ENCODE results near the gene CASP5.

Gene CASP5

DNA sequence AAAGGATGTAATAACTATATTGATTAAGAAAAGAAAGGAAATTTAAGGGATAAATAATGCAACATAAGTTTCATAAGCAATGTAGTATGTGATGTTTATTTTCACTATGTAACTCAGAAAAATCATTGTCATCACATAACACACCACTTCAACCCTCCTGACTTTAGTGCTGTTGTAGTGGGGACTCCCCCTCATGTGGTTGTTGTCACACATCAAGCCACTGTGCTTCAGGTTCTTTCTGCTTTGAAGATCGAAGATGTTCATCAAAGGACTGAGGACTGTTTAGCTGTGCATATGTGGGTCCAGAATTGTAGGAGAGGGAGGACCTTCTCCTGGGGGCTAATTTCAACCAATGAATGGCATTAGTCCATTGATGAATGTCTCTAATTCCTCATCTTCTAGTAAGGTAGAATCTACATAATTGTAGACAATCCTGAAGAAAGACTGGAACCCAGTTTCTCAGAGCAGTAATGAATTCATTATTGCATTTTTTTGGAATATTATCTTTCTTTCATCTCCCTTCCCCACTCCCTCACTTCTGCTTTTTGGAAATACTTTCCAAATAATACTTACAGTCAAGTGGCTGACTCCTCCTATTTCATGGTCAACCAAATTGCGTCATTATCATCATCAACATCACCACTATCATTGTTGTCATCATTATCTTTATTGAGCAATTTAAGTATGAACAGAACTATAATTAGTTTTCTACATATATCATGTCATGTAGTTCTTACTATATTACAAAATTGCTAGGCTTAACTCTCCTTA, 31.9 kb upstream of the CASP5 start:
- no peak for DNase-seq (ENCODE audit: extremely low read depth, low read depth)
- TF ChIP-seq, protein P1, sequence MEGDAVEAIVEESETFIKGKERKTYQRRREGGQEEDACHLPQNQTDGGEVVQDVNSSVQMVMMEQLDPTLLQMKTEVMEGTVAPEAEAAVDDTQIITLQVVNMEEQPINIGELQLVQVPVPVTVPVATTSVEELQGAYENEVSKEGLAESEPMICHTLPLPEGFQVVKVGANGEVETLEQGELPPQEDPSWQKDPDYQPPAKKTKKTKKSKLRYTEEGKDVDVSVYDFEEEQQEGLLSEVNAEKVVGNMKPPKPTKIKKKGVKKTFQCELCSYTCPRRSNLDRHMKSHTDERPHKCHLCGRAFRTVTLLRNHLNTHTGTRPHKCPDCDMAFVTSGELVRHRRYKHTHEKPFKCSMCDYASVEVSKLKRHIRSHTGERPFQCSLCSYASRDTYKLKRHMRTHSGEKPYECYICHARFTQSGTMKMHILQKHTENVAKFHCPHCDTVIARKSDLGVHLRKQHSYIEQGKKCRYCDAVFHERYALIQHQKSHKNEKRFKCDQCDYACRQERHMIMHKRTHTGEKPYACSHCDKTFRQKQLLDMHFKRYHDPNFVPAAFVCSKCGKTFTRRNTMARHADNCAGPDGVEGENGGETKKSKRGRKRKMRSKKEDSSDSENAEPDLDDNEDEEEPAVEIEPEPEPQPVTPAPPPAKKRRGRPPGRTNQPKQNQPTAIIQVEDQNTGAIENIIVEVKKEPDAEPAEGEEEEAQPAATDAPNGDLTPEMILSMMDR (IDR thresholded peaks at IDR 0.05; ENCODE audit: low read depth, low read length): no peak

GRCh38 chr11:105052487-105052886, 29.5 kb upstream of the CASP5 start:
- TF ChIP-seq, protein P1 (IDR thresholded peaks at IDR 0.05; ENCODE audit: low read depth, low read length): no peak
- DNase-seq (ENCODE audit: extremely low read depth, low read depth): no peak

GRCh38 chr11:105051559-105051958, 28.6 kb upstream of the CASP5 start:
- TF ChIP-seq, protein P1 (IDR thresholded peaks at IDR 0.05; ENCODE audit: low read depth, low read length): no peak
- no peak for DNase-seq (ENCODE audit: extremely low read depth, low read depth)

DNA sequence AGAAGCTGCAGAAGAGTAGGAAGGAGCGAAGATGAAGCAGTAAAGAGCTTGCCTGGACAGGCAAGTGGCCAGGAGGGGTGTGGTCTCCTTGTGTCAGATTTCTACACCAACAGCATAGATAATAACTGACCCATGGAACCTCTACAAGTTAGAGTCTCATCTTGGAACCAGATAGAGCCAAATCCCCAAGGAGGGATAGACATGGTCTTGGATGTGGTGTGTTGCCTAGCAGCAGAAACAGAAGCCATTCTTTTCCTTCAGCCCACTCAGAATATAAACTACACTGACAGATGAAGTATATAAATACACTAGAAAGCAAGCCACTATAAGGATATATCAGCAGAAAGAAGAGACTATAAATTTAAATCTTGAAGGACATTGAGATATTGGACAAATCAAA, 26.5 kb upstream of the CASP5 start:
- DNase-seq (ENCODE audit: extremely low read depth, low read depth): no peak
- TF ChIP-seq, protein P1 (IDR thresholded peaks at IDR 0.05; ENCODE audit: low read depth, low read length): no peak

- peak; percentile 97 for DNase-seq (ENCODE audit: extremely low read depth, low read depth)
- TF ChIP-seq, protein P1 (IDR thresholded peaks at IDR 0.05; ENCODE audit: low read depth, low read length): no peak
Observed at GRCh38 chr11:105046898-105047579, 24.1 kb upstream of the CASP5 start.

GRCh38 chr11:105045676-105046296, 22.8 kb upstream of the CASP5 start:
- DNase-seq (ENCODE audit: extremely low read depth, low read depth): no peak
- TF ChIP-seq, protein P1 (IDR thresholded peaks at IDR 0.05; ENCODE audit: low read depth, low read length): no peak

GRCh38 chr11:105044557-105045524, 21.9 kb upstream of the CASP5 start, which contains the start of gene CARD16:
TSS of gene CARD16 (minus strand) at chr11:105045335. CDS start at chr11:105045297, 38 bp downstream.
- peak; percentile 49 for DNase-seq (ENCODE audit: extremely low read depth, low read depth)
